GM23338 (cell line): ENCODE measurements around the gene TRIAP1.

Experiments
- CREB1 ChIP-seq: fragments of 250-450 bp; sonication (Bioruptor Pico); IDR thresholded peaks from 2 replicates; pipeline ENCODE4 v1.5.0; 2020; ENCODE audit warnings: low read depth, mild to moderate bottlenecking, moderate library complexity
- POLR2AphosphoS5 ChIP-seq: IDR thresholded peaks from 2 replicates; pipeline ENCODE4 v1.6.1; 2016; ENCODE audit warnings: antibody characterized with exemption, low read depth
- ZNF331 ChIP-seq: fragments of 250-450 bp; sonication (Bioruptor Pico); IDR thresholded peaks from 2 replicates; pipeline ENCODE4 v1.5.0; 2020; ENCODE audit warnings: low read depth, mild to moderate bottlenecking, moderate library complexity
- TF ChIP-seq, protein P1 (sequence below): IDR thresholded peaks from 2 replicates; pipeline ENCODE4 v1.6.1; 2016; ENCODE audit warnings: antibody characterized with exemption
- TF ChIP-seq, protein P2 (sequence below), 2 experiments: fragments of 200-600 bp in 1 of 2; sonication (generic) in 1 of 2; conservative IDR thresholded peaks; 2 replicates each; pipeline versions ENCODE4 v1.5.1 to v1.6.1; 2016 to 2017; ENCODE audit warnings: antibody characterized with exemption in 2 of 2, low read depth in 2 of 2, mild to moderate bottlenecking in 2 of 2, moderate library complexity in 1 of 2

GRCh38 chr12:120453060-120453750 is 7.0 kb upstream of the TRIAP1 start:
- TF ChIP-seq, protein P1, sequence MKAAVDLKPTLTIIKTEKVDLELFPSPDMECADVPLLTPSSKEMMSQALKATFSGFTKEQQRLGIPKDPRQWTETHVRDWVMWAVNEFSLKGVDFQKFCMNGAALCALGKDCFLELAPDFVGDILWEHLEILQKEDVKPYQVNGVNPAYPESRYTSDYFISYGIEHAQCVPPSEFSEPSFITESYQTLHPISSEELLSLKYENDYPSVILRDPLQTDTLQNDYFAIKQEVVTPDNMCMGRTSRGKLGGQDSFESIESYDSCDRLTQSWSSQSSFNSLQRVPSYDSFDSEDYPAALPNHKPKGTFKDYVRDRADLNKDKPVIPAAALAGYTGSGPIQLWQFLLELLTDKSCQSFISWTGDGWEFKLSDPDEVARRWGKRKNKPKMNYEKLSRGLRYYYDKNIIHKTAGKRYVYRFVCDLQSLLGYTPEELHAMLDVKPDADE = no peak
- TF ChIP-seq, protein P2, sequence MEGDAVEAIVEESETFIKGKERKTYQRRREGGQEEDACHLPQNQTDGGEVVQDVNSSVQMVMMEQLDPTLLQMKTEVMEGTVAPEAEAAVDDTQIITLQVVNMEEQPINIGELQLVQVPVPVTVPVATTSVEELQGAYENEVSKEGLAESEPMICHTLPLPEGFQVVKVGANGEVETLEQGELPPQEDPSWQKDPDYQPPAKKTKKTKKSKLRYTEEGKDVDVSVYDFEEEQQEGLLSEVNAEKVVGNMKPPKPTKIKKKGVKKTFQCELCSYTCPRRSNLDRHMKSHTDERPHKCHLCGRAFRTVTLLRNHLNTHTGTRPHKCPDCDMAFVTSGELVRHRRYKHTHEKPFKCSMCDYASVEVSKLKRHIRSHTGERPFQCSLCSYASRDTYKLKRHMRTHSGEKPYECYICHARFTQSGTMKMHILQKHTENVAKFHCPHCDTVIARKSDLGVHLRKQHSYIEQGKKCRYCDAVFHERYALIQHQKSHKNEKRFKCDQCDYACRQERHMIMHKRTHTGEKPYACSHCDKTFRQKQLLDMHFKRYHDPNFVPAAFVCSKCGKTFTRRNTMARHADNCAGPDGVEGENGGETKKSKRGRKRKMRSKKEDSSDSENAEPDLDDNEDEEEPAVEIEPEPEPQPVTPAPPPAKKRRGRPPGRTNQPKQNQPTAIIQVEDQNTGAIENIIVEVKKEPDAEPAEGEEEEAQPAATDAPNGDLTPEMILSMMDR (conservative IDR thresholded peaks at IDR 0.05; ENCODE audit: low read depth in 2 of 2) = no peak
- TF ChIP-seq ZNF331 (no peak), CREB1 (CRISPR knock-in tag) (no peak), POLR2AphosphoS5 (no peak)
